ENCODE measurements around the gene HS6ST1.

DNA sequence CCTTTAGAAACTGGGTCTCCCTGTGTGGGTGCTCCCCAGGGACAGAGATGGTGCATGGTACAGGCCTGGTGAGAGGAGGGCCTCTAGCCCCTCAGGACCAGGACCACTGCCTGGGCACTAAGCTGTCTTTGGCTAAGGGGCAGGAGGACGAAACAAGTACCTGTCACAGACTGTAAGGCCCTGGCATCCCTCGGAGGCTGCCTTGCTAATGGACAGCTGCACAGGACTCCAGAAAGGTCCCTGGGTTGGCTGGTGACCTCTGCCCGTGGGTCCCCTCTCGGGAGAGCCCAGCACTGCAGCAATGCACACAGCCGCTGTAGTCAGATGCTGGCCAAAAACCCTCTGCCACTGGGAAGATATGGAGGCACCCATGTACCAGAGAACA lies 14.3 kb downstream of the HS6ST1 start:
- TF ChIP-seq, protein P1, sequence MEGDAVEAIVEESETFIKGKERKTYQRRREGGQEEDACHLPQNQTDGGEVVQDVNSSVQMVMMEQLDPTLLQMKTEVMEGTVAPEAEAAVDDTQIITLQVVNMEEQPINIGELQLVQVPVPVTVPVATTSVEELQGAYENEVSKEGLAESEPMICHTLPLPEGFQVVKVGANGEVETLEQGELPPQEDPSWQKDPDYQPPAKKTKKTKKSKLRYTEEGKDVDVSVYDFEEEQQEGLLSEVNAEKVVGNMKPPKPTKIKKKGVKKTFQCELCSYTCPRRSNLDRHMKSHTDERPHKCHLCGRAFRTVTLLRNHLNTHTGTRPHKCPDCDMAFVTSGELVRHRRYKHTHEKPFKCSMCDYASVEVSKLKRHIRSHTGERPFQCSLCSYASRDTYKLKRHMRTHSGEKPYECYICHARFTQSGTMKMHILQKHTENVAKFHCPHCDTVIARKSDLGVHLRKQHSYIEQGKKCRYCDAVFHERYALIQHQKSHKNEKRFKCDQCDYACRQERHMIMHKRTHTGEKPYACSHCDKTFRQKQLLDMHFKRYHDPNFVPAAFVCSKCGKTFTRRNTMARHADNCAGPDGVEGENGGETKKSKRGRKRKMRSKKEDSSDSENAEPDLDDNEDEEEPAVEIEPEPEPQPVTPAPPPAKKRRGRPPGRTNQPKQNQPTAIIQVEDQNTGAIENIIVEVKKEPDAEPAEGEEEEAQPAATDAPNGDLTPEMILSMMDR (IDR thresholded peaks at IDR 0.05) = no peak
- TF ChIP-seq TCF7L2 (IDR thresholded peaks at IDR 0.05; ENCODE audit: low read depth, low read length) (no peak), POLR2AphosphoS5 (IDR thresholded peaks at IDR 0.05; ENCODE audit: low read depth, low read length) (no peak)

All from Panc1 (cell line).